Measurements from ENCODE around the gene YJU2. TPM values are rescaled to one million over a fixed set of nuclear protein-coding genes. Genes with fewer than 3 reads are reported as not detected.

The YJU2 gene
- total and polyA plus RNA-seq, 2 of the 13 experiments (the other 11 are each of a cell fraction or from before 2014, with no cell fraction given): 9.3 to 17.9 TPM

- TF ChIP-seq ZBTB33 (CRISPR knock-in tag; IDR thresholded peaks at IDR 0.05): no peak
- TF ChIP-seq ZNF709 (CRISPR knock-in tag; IDR thresholded peaks at IDR 0.05): no peak
- TF ChIP-seq BCL6 (CRISPR knock-in tag; IDR thresholded peaks at IDR 0.05): no peak
- TF ChIP-seq KDM4B (CRISPR knock-in tag; IDR thresholded peaks at IDR 0.05): no peak
- peak; percentile 77 for TF ChIP-seq MLX (CRISPR knock-in tag; IDR thresholded peaks at IDR 0.05)
- peak; percentile 30 for TF ChIP-seq HNRNPLL (IDR thresholded peaks at IDR 0.05; ENCODE audit: low read depth, low read length, poor library complexity, severe bottlenecking)
- no peak for TF ChIP-seq NR2F6 (IDR thresholded peaks at IDR 0.05)
- TF ChIP-seq NR2F6 (CRISPR knock-in tag; IDR thresholded peaks at IDR 0.05): no peak
- TF ChIP-seq SNAPC2 (CRISPR knock-in tag; IDR thresholded peaks at IDR 0.05): 0 out of 2 replicates have a peak, but pooled peaks have one; percentile 47
- TF ChIP-seq IKZF1 (IDR thresholded peaks at IDR 0.05): no peak
- peak; percentile 47; the same call in 1 of the 2 replicates for TF ChIP-seq HOXA3 (CRISPR knock-in tag; IDR thresholded peaks at IDR 0.05)
- no peak for TF ChIP-seq RCOR2 (CRISPR knock-in tag; IDR thresholded peaks at IDR 0.05)
- no peak for TF ChIP-seq ZMYM4 (CRISPR knock-in tag; IDR thresholded peaks at IDR 0.05)
- TF ChIP-seq AKAP8 (CRISPR knock-in tag; IDR thresholded peaks at IDR 0.05): no peak
- TF ChIP-seq POLR2A (IDR thresholded peaks at IDR 0.05; ENCODE audit: insufficient read depth in 1 of 2, low read depth in 2 of 2, low read length in 2 of 2): no peak
- TF ChIP-seq SMAD3 (CRISPR knock-in tag; IDR thresholded peaks at IDR 0.05): no peak
- no peak for TF ChIP-seq ZNF484 (CRISPR knock-in tag; IDR thresholded peaks at IDR 0.05; ENCODE audit: borderline replicate concordance, low read depth)
- no peak for TF ChIP-seq PRDM10 (CRISPR knock-in tag; IDR thresholded peaks at IDR 0.05; ENCODE audit: low read depth)
- TF ChIP-seq ATF7-NPFF (CRISPR knock-in tag; IDR thresholded peaks at IDR 0.05; ENCODE audit: low read depth): no peak
- no peak for TF ChIP-seq ZNF124 (CRISPR knock-in tag; IDR thresholded peaks at IDR 0.05)
- TF ChIP-seq ZFX (CRISPR knock-in tag; IDR thresholded peaks at IDR 0.05; ENCODE audit: low read depth): peak; percentile 79
- TF ChIP-seq KDM2A (CRISPR knock-in tag; IDR thresholded peaks at IDR 0.05; ENCODE audit: borderline replicate concordance, low read depth): no peak
- no peak for TF ChIP-seq PRDM15 (CRISPR knock-in tag; IDR thresholded peaks at IDR 0.05)
- TF ChIP-seq HOXD1 (CRISPR knock-in tag; IDR thresholded peaks at IDR 0.05): no peak
Measured at GRCh38 chr19:4224470-4224869, 22.4 kb upstream of the YJU2 start (continued).
